HG03571 (cell line): Measurements from ENCODE around the gene ONECUT3.

Source experiments
- ATAC-seq: cut with Tn5 transposase; IDR thresholded peaks from one replicate; pipeline ENCODE4 v1.9.1; 2021; ENCODE audit not compliant: unreplicated experiment

The ONECUT3 gene

DNA sequence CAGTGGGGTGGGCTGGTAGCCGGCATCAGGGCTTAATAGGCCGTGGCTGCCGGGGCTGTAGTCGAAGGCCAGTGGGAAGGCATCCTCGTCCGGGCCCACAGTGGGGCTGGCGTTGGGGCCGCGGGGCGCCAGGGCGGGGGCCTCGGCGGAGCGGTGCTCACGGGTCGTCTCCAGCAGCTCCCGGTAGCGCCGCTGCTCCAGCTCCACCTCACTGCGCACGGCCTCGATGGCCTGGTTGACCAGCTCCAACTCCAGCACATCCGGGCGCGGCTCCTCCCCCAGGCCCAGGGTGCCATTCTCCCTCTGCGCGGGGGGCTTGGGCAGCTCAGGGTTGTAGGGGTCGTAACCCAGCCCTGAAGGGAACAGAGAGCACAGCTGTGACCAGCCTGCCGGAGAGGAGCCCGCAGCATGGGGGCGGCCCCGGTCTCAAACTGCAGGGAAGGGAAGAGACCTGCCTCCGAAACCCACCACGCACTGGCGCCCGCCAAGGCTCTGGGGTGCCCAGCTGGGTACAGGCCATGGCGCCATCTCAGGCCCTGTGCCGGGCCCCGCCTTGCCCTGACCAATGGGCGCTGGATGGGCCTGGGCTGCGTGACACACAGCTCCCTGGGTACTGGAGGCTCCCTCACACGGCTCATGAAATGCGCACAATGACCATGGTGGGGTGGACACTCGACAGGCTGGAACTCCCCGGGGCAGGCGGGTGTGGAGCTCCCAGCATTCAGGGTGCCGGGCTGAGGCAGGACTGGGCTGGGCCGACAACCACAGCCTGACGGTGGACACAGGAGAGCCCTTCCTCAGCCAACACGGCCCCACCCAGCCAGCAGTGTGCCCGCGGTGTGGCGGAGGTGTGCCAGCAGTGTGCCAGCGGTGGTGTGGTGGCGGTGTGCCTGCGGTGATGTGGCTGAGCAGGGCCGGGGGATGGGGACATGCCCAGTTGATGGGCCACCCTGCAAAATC lies 75.3 kb downstream of the ONECUT3 start:
- ATAC-seq = no peak

DNA sequence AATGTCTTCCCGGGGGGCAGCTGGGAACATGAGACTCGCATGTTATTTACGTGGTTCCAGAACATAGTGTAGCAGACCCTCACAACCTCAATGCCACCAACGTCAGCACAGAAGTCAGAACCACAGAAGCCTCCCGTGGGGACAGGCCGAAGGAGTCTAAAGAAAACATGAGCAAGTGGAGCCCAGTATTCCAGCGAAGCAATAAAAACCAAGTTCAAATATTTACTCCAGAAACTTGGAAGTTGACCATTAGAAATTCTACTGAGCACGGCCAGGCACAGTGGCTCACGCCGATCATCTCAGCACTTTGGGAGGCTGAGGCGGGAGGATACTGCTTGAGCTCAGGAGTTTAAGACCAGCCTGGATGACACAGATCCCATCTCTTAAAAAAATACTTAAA lies 76.7 kb downstream of the ONECUT3 start:
- ATAC-seq = no peak

DNA sequence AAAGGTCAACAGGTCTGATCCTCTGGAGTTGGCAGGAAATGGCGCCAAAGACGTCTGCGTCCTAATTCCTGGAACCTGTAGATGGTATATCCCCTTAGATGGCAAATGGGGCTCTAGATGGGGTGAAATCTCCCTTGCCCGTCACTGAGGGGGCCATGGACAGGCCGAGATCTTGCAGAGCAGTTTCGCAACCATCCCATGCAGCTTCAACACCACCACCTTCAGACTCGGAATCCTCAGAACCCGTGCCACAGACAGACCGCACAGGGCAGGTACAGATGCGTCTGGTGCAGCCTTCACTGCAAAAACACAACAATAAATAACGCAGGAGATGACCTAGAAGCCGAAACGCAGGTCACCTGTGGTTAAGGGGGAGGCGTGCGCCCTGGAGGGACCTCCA lies 77.3 kb downstream of the ONECUT3 start:
- ATAC-seq = no peak
